ENCODE results near the gene ANKRD31.
A peak's percentile ranks its signal among the peaks of the same experiment; 100 is the strongest.
"Not testable (repeated sequence)": the region's sequence is repeated elsewhere in the genome, so short reads cannot be mapped to it uniquely, and the experiment has no call there.

The ANKRD31 gene

GRCh38 chr5:75088648-75089047 is 148.0 kb downstream of the ANKRD31 start:
- DNase-seq (ENCODE audit: low spot score in 2 of 2) = no peak
- Mint-ChIP-seq H3K9me3 (no peaks in the 10 kb centered on the region), H3K36me3 (no peaks in the 10 kb centered on the region), H3K4me1 (no peaks in the 10 kb centered on the region), H3K27me3 (peaks cover 6% of the 10 kb centered on the region), H3K4me3 (no peak overlapping the region), H3K27ac (no peak overlapping the region)
- ATAC-seq (ENCODE audit: low read depth) = no peak

DNA sequence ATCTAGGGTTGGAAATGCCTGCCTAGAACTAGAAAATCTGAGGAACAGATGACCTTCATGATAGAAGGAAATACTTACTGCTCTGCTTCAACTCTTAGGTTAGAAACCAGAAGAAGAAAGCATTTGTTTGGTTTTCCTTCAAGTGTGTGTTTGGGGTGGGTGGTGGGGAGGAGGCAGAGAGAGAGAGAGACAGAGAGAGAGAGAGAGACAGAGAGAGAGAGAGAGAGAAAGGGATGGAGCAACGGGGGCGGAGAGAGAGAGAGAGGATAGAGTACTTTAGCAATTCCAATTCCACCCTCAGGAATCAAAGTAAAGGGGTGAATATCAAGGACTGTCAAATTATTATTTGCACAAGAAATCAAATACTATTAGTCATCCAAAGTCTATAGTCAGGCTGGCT is 155.2 kb downstream of the ANKRD31 start:
- H3K9me3 Mint-ChIP-seq = no peaks in the 10 kb centered on the region
- no peaks in the 10 kb centered on the region for H3K4me1 Mint-ChIP-seq
- H3K4me3 Mint-ChIP-seq = no peak overlapping the region
- peaks cover 7% of the 10 kb centered on the region for H3K27me3 Mint-ChIP-seq
- H3K36me3 Mint-ChIP-seq = no peaks in the 10 kb centered on the region
- DNase-seq (ENCODE audit: low spot score in 2 of 2) (no peak), ATAC-seq (ENCODE audit: low read depth) (no peak)
- no peak overlapping the region for H3K27ac Mint-ChIP-seq

- not testable (repeated sequence) for H3K4me3 Mint-ChIP-seq; ATAC-seq (ENCODE audit: low read depth); H3K9me3 Mint-ChIP-seq; H3K27me3 Mint-ChIP-seq; DNase-seq (ENCODE audit: low spot score in 2 of 2); H3K36me3 Mint-ChIP-seq; H3K27ac Mint-ChIP-seq; H3K4me1 Mint-ChIP-seq
Observed at GRCh38 chr5:75079346-75079745, 157.3 kb downstream of the ANKRD31 start.

- Mint-ChIP-seq H3K27ac (no peak overlapping the region), H3K9me3 (no peaks in the 10 kb centered on the region), H3K27me3 (peaks cover 7% of the 10 kb centered on the region), H3K36me3 (no peaks in the 10 kb centered on the region), H3K4me1 (no peaks in the 10 kb centered on the region), H3K4me3 (no peak overlapping the region)
- DNase-seq (ENCODE audit: low spot score in 2 of 2) (no peak), ATAC-seq (ENCODE audit: low read depth) (no peak)
Observed at GRCh38 chr5:75078027-75078426, 158.7 kb downstream of the ANKRD31 start.

DNA sequence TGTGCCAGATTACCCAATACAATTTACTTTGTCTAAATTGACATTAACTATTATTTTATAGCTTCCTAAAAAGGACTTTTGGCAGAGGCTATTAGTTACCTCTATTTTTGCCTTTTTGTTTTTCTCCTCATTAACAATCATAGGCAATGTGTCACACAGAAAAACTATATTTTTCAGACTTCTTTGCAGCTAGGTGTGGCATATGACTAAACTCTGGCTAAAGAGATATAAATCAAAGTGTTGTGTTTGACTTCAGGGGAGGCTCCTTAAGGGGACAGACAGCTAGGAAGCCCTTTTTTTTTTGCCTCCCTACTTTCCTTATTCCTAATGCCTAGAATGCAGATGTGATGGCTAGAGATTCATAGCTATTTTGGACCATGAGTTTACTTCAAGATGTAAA is 164.6 kb downstream of the ANKRD31 start:
- Mint-ChIP-seq H3K4me3 (no peak overlapping the region), H3K27ac (no peak overlapping the region), H3K4me1 (no peaks in the 10 kb centered on the region), H3K27me3 (peaks cover 6% of the 10 kb centered on the region), H3K36me3 (no peaks in the 10 kb centered on the region), H3K9me3 (peaks cover 5% of the 10 kb centered on the region)
- ATAC-seq (ENCODE audit: low read depth) = no peak
- no peak for DNase-seq (ENCODE audit: low spot score in 2 of 2)

DNA sequence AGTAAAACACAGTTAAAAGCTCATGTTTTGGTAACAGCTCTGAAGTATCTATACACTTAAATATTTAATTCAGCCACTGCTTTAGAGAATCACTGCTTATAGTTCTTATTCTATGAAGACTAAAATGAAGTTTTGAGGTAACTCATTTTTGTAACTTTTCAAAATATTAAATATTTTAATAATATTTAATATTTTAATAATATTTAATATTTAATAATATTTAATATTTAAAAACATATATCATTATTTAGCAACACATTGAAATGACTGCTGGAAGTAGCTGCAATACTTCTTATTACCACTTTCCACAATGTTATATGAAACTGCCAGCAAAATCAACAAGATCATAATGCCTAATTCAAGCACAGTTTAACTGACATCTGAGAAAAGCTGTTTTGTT is 165.6 kb downstream of the ANKRD31 start:
- Mint-ChIP-seq H3K36me3 (no peaks in the 10 kb centered on the region), H3K4me3 (no peak overlapping the region), H3K4me1 (no peaks in the 10 kb centered on the region), H3K27me3 (peaks cover 9% of the 10 kb centered on the region), H3K9me3 (peaks cover 7% of the 10 kb centered on the region), H3K27ac (no peak overlapping the region)
- ATAC-seq (ENCODE audit: low read depth) (no peak), DNase-seq (ENCODE audit: low spot score in 2 of 2) (no peak)

DNA sequence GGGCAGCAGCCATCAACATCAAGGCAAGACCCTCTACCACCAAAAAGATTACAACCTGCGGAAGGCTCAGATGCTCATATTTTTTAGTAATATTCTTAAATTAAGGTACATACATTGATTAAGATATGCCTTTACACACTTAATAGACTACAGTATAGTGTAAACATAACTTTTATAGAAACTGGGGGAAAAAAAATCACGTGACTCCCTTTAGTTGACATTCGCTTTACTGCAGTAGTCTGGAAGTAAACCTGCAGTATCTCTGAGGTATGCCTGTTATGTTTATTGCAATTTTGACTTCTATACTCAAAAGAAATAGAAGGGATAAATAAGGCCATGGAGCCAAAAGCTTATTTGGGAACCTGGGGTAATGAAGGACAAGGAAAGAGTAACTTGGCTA is 169.2 kb downstream of the ANKRD31 start:
- no peak for ATAC-seq (ENCODE audit: low read depth)
- Mint-ChIP-seq H3K36me3 (no peaks in the 10 kb centered on the region), H3K27me3 (peaks cover 9% of the 10 kb centered on the region), H3K9me3 (peaks cover 7% of the 10 kb centered on the region), H3K4me1 (no peaks in the 10 kb centered on the region), H3K27ac (no peak overlapping the region), H3K4me3 (no peak overlapping the region)
- DNase-seq (ENCODE audit: low spot score in 2 of 2) = no peak

DNA sequence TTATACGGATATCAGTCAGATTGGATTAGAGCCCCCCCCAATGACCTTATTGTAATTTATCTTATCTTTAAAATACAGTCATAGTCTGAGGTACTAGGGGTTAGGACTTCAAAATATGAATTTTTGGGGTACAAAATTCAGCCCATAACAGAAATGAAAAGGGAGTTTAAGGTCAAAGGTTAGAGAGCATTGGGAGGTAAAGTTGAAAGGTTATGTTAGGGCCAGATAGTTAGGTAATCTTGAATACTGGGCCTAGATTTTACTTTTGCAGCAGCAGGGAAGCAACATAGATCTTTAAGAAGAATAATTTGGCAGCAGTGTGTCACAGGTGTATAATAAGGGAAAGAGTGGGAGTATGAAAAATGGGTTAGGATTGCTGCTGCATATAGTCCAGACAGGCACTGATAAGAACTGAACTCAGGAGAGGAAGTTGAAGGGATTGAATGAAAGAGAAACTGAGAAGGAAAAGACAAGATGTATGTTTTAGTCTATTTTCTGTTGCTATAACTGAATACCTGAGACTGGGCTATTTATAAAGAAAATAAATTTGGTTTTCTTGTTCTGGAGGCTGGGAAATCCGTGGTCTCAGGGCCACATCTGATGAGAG is 173.7 kb downstream of the ANKRD31 start:
- no peak for ATAC-seq (ENCODE audit: low read depth)
- H3K4me3 Mint-ChIP-seq = no peak overlapping the region
- no peak overlapping the region for H3K27ac Mint-ChIP-seq
- H3K4me1 Mint-ChIP-seq = no peaks in the 10 kb centered on the region
- peaks cover 8% of the 10 kb centered on the region for H3K27me3 Mint-ChIP-seq
- no peaks in the 10 kb centered on the region for H3K36me3 Mint-ChIP-seq
- H3K9me3 Mint-ChIP-seq = peaks cover 1% of the 10 kb centered on the region
- DNase-seq (ENCODE audit: low spot score in 2 of 2) = no peak

DNA sequence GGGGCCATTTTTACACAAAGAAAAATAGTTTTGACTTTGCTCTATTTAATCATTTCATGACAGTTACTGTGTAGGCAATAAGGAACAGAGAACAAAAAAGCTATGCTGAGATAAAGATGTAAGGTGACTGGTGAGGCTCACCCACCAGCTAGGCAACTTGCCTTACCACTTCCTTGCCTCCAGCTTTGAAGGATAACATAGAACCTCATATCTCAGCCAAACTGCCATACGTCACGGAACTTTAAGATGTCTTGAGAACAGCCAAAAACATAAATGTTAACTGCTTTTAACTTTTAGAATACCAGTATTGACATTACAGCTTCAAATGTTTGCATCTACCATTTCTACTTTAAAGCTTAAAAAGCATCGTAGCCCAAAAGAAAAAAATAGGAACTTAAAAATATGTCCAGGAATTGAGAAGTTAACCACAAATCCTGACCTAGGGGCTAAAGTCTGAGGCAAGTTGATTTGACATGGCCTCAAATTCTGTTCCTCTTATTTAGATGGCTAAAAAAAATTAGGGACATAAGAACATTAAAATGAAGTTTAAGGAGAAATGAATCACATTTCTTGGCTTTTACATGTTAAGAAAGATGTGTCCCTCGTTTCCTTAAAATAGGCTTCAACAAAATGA is 176.6 kb downstream of the ANKRD31 start:
- Mint-ChIP-seq H3K4me1 (no peaks in the 10 kb centered on the region), H3K36me3 (no peaks in the 10 kb centered on the region), H3K4me3 (no peak overlapping the region), H3K27ac (no peak overlapping the region), H3K27me3 (peaks cover 10% of the 10 kb centered on the region), H3K9me3 (no peaks in the 10 kb centered on the region)
- no peak for ATAC-seq (ENCODE audit: low read depth)
- DNase-seq (ENCODE audit: low spot score in 2 of 2) = no peak

GRCh38 chr5:75058986-75059535 is 177.6 kb downstream of the ANKRD31 start:
- DNase-seq (ENCODE audit: low spot score in 2 of 2) (no peak), ATAC-seq (ENCODE audit: low read depth) (no peak)
- no peaks in the 10 kb centered on the region for H3K9me3 Mint-ChIP-seq
- H3K4me3 Mint-ChIP-seq = no peak overlapping the region
- H3K27ac Mint-ChIP-seq = no peak overlapping the region
- no peaks in the 10 kb centered on the region for H3K4me1 Mint-ChIP-seq
- H3K36me3 Mint-ChIP-seq = no peaks in the 10 kb centered on the region
- H3K27me3 Mint-ChIP-seq = peaks cover 16% of the 10 kb centered on the region

- no peak for DNase-seq (ENCODE audit: low spot score in 2 of 2)
- no peaks in the 10 kb centered on the region for H3K9me3 Mint-ChIP-seq
- H3K27ac Mint-ChIP-seq = no peak overlapping the region
- ATAC-seq (ENCODE audit: low read depth) = no peak
- peaks cover 16% of the 10 kb centered on the region for H3K27me3 Mint-ChIP-seq
- no peaks in the 10 kb centered on the region for H3K36me3 Mint-ChIP-seq
- no peak overlapping the region for H3K4me3 Mint-ChIP-seq
- H3K4me1 Mint-ChIP-seq = no peaks in the 10 kb centered on the region
Observed at GRCh38 chr5:75057561-75057960, 179.1 kb downstream of the ANKRD31 start.

DNA sequence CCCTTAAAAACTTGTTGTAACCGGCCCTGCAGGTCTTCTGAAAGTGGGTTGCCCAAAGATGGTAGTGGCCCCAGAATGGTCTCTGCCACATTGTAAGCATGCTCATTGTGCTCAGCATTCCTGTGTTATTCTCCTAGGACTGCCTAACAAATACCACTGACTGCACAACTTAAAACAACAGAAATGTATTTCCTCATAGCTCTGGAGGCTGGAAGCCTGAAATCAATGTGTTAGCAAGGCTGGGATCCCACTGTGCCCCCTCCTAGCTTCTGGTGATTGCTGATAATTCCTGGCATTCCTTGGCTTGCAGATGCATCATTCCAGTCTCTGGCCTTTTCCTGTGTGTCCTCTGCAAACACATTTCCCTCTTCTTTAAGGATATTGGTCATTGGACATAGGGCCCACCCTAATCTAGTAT is 180.9 kb downstream of the ANKRD31 start:
- Mint-ChIP-seq H3K9me3 (no peaks in the 10 kb centered on the region), H3K27ac (no peak overlapping the region), H3K36me3 (no peaks in the 10 kb centered on the region), H3K4me1 (no peaks in the 10 kb centered on the region), H3K4me3 (no peak overlapping the region), H3K27me3 (peaks cover 29% of the 10 kb centered on the region)
- DNase-seq (ENCODE audit: low spot score in 2 of 2) (no peak), ATAC-seq (ENCODE audit: low read depth) (no peak)

DNA sequence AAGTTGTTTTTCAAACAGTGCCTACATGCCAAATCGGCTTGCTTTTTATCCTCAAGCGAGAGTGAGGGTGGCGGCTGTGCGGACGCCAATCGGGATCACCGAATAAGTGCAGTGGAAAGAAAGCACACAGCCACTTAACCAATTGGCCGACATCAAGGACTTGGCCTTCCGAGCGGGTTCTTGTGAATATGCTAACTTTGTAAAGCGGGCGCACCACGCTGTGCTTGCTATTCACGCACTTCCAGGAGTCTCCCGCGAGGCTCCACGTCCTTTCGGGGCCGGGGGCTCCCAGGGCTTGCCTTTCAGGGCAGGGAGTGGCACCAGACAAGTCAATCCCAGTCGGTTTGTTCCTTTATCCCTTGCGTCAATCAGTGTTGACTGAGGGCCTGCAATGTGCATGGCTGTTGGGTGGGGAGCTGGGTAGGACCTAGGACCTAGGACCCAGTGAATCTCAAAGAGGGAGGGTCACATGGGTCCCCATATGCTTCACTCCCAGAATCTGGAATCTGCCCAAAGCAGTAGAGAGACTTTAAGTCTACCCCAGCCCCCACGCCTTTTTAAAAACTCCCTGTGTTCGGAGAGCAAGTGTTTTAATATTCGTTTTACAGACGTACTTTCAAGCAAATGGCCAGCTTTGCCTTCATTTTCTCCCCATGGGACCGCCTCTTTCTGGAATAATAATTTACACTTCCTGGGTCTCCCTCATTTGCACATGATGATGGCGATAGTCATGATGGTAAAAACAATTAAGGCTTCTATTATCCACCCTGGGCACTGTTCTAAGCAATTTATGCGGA is 182.3 kb downstream of the ANKRD31 start:
- Mint-ChIP-seq H3K27me3 (peaks cover 34% of the 10 kb centered on the region), H3K9me3 (no peaks in the 10 kb centered on the region), H3K4me3 (peak overlapping the region; percentile 55), H3K27ac (no peak overlapping the region), H3K36me3 (no peaks in the 10 kb centered on the region), H3K4me1 (no peaks in the 10 kb centered on the region)
- DNase-seq (ENCODE audit: low spot score in 2 of 2) (no peak), ATAC-seq (ENCODE audit: low read depth) (no peak)

DNA sequence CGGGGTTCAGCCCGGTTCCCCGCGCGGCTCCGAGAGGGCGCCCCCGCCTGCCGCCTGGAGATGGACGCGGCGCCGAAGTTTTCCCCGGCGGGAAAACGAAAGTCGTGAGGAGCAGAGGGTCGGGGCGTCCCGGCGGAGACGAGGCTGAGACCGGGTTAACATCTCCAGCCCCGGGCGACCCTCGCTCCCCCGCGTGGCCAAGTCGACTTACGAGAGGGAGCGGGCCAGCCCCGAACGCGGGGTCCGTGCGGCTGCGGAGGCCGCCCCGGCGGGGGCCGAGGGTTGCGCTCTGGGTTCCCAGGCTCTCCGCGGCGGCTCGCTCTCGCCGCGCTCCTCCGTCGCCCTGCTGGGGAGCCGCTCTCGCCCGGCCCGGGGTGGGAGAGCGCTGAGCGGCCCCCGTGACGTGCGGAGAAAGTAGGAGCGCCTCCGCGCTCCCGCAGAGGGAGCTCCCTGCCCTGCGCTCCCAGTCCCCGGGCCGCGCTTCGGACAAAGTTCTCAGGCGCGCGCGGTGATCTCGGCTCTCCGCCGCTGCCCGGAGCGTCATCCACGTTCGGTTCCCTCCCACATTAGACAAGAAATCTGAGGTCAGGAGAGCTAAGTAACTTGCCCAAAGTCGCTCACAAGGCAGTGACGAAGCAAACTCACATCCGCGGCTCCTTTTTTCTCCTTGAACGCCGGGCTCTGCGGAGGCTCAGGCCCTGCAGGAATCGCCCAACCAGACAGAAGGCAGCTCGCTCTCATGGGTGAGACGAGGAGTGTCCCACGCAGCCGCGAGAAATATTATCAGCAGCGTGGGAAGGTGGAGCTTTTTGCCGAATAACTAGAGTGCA is 183.2 kb downstream of the ANKRD31 start:
- DNase-seq (ENCODE audit: low spot score in 2 of 2) (no peak), ATAC-seq (ENCODE audit: low read depth) (peak; percentile 23)
- Mint-ChIP-seq H3K4me3 (peak overlapping the region; percentile 55), H3K9me3 (no peaks in the 10 kb centered on the region), H3K27ac (no peak overlapping the region), H3K4me1 (no peaks in the 10 kb centered on the region), H3K27me3 (peaks cover 34% of the 10 kb centered on the region), H3K36me3 (no peaks in the 10 kb centered on the region)
